Pancreas (tissue), 10 donors: ENCODE results near the gene POLD2. TPM values are rescaled to one million over a fixed set of nuclear protein-coding genes. Genes with fewer than 3 reads are reported as not detected.
A peak's percentile ranks its signal among the peaks of the same experiment; 100 is the strongest.

Source experiments
- ATAC-seq, 4 donors: fragments of 200-7000 bp; cut with Tn5 transposase; one replicate each; pipeline versions ENCODE4 v1.8.0 to v1.9.1; 2020; ENCODE audit warnings: mild to moderate bottlenecking in 4 of 4, moderate library complexity in 4 of 4
- DNase-seq, 6 donors: peaks; one replicate each; pipeline ENCODE4 v3.0.0-alpha.2; 2020
- FAIRE-seq: peaks from 2 replicates; lab custom pipeline; 2012; peaks lifted over from hg19 to GRCh38; lab: Jason Lieb, UNC
- H3K27ac ChIP-seq, 4 donors: fragments of 200-600 bp; sonication (generic); 1 replicate in 3 of 4; 2 replicates in 1 of 4; pipeline versions ENCODE4 v1.5.0 to v1.8.0; 2020
- H3K27me3 ChIP-seq, 4 donors: fragments of 200-600 bp; one replicate each; pipeline ENCODE4 v1.8.0; 2021
- H3K36me3 ChIP-seq, 3 donors: fragments of 200-600 bp; sonication (generic) in 1 of 3; one replicate each; pipeline versions ENCODE4 v1.5.0 to v1.8.0; 2020 to 2021
- H3K4me1 ChIP-seq, 3 donors: fragments of 200-600 bp; one replicate each; pipeline ENCODE4 v1.8.0; 2021
- H3K4me3 ChIP-seq, 4 donors: fragments of 200-600 bp; sonication (generic) in 2 of 4; one replicate each; pipeline versions ENCODE4 v1.5.0 to v1.8.0; 2020 to 2021
- H3K9me3 ChIP-seq, 4 donors: fragments of 200-600 bp; one replicate each; pipeline ENCODE4 v1.8.0; 2021
- WGBS, 2 donors: extraction: QIAGEN DNeasy Blood & Tissue Kit; methylation state at CpG; one replicate each; pipeline ENCODE4 v1.1.7; 2013; 5-methylcytosine and 5-hydroxymethylcytosine counted together
- intact Hi-C, 3 donors: fragments of 100-400 bp; cut with DNase I; formaldehyde crosslinking; loops; one replicate each; pipeline versions ENCODE4 v1.11.1 to v1.14.2; 2022
- polyA plus RNA-seq, 2 donors: library from polyadenylated mRNA; stranded (reverse); fragments of 200-250 nt; gene quantifications; one replicate each; pipeline ENCODE4 v1.2.3, GENCODE V29; 2013
- total RNA-seq, 6 donors: library from RNA; stranded (reverse); fragmentation: NEBNext Ultra II Directional in 4 of 6; extraction: Animal tissue kit (Norgen Biotek cat#: 25700) in 4 of 6; gene quantifications; one replicate each; pipeline versions ENCODE4 v1.2.1 to v1.2.4, GENCODE V29; 2021 to 2023
- TF ChIP-seq, protein P1 (sequence below), 4 donors: fragments of 200-600 bp; sonication (generic) in 3 of 4; IDR thresholded peaks; one replicate each; pipeline versions ENCODE4 v1.5.0 to v1.8.0; 2021; ENCODE audit warnings: antibody characterized with exemption in 4 of 4
- donor health status: healthy with polysubstance abuse.
- donor health status: DM: no; HTN: no; CAD: no; lungs with moderate emphysema.
- donor health status: DM: no; HTN: no; CAD: no.
- donor health status: control.
- donor health status: control.
- donor health status: Bipolar disorder and iron deficiency.
- donor health status: DM: yes; HTN: yes; CAD: no.
- donor health status: DM: no; HTN: no; CAD: no.
- donor health status: DM: no; HTN: no; CAD: no.
- donor health status: DM: yes; HTN: yes; CAD: no.

The POLD2 gene
- total and polyA plus RNA-seq, 8 donors: 40.6 to 86.4 (median 54.7) TPM

DNA sequence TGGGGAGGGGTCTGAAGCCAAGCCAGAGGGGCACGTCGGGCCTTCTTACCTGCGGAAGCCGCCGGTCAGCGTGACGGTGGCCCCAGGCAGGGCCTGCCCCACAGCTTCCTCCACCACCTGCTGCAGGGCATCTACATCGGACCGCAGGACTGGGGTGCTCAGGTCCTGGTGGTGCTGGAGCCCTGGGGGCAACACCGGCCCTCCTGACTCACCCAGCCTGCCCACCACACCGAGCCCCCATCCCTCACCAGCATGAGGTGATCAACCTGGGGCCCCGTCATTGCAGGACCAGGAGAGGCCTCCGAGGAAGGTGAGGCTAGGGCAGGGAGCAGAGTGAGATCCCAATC is 49.0 kb downstream of the POLD2 start:
- WGBS, 2 donors: 89 to 93% methylated on average over 13 of the region's 13 CpGs
- intact Hi-C loops: no loop called here
- FAIRE-seq: no peak
- TF ChIP-seq, protein P1, sequence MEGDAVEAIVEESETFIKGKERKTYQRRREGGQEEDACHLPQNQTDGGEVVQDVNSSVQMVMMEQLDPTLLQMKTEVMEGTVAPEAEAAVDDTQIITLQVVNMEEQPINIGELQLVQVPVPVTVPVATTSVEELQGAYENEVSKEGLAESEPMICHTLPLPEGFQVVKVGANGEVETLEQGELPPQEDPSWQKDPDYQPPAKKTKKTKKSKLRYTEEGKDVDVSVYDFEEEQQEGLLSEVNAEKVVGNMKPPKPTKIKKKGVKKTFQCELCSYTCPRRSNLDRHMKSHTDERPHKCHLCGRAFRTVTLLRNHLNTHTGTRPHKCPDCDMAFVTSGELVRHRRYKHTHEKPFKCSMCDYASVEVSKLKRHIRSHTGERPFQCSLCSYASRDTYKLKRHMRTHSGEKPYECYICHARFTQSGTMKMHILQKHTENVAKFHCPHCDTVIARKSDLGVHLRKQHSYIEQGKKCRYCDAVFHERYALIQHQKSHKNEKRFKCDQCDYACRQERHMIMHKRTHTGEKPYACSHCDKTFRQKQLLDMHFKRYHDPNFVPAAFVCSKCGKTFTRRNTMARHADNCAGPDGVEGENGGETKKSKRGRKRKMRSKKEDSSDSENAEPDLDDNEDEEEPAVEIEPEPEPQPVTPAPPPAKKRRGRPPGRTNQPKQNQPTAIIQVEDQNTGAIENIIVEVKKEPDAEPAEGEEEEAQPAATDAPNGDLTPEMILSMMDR (IDR thresholded peaks at IDR 0.05): no peak
- peak in 2 of 6 donors; percentile 57 to 67 for DNase-seq
- ATAC-seq: peak in 1 of 4 donors; percentile 2
- H3K36me3 ChIP-seq: peaks cover 0 to 29% (median 9%) of the 10 kb centered on the region in 3 donors
- peak overlapping the region in 2 of 4 donors; percentile 30 to 46 for H3K27ac ChIP-seq
- no peaks in the 10 kb centered on the region for H3K27me3 ChIP-seq
- no peaks in the 10 kb centered on the region for H3K9me3 ChIP-seq
- H3K4me3 ChIP-seq: no peak overlapping the region
- no peaks in the 10 kb centered on the region for H3K4me1 ChIP-seq

DNA sequence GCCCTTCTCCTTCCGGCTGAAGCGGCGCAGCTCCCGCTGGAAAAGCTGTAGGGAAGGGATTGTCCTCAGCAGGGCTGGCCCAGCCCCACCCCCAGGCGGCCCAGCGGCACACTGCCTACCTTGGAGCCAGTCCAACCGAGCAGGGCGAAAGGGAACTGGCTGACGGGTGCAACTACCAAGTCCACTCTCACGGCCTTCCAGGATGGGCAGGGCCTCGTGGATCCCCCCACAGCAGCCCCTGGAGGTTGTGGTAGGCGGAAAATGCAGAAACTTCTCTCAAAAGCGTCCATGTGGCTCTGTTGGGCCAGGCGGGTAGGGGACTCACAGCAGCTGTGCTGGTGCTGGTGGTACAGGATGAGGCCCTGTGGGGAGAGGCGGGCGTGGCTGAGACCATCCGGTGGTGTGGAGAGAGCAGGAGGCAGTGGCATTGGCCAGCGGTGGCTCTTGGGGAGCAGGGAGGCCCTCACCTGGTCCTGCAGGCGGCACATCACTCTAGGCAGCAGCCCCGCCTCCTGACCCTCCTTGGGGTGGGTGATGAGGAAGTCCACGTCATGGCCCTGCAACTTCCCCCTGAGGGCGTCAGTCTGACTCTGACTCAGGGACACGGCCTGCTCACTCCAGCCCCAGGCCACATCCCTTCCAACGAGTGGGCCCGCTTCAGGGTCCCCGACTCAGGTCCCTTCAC is 49.5 kb downstream of the POLD2 start:
- WGBS, 2 donors: 70 to 77% methylated on average over 26 of the region's 26 CpGs

DNA sequence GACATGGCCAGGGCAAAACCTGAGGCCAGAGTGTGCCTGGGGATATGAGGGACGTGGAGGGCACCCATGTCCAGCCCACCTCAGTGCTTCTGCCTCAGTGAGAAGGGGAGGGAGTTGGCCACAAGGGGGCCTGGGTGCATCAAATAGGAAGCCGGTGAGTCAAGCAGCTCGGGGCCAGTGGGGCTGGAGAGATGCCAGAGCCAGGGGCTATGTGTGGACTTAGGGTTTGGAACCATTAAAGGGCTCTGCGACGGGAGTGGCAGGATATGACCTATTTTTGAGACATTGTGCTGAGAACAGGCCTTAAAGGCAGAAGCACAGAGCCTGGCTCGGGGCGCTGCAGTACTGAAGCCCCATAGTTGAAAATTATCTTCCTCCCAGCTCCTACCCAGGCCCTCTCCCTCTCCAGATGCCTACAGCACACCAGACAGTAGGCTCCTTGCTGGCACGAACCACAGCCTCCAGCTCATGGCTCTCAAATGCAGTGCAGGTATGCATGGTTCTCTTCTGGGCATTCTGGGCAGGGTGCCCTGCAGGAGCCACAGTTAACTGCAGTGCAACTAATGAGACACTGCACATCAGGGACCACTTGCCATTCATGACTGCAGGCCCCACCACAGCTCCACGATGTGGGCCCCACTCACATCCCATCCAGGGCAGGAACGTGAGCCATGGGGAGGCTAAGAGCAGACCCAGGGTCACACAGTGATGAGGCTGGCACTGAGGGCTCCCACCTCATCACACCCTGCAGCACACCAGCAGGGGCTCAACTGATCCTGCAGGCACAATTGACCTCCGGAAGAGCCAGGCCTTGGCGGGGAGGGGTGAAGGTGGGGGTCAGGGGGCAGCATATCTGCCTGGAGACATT is 50.8 kb downstream of the POLD2 start:
- DNase-seq: peak in 4 of 6 donors; percentile 40 to 79 (median 59)
- H3K4me1 ChIP-seq: no peaks in the 10 kb centered on the region
- ATAC-seq: peak; percentile 10 to 45 (median 18)
- TF ChIP-seq, protein P1 (IDR thresholded peaks at IDR 0.05): peak in 2 of 4 donors; percentile 20 to 27
- H3K9me3 ChIP-seq: no peaks in the 10 kb centered on the region
- FAIRE-seq: no peak
- no peaks in the 10 kb centered on the region for H3K27me3 ChIP-seq
- intact Hi-C loops: no loop called here
- no peak overlapping the region for H3K27ac ChIP-seq
- WGBS, 2 donors: 67 to 68% methylated on average over 12 of the region's 12 CpGs
- H3K4me3 ChIP-seq: no peak overlapping the region
- H3K36me3 ChIP-seq: peaks cover 0 to 12% (median 9%) of the 10 kb centered on the region in 3 donors

More for the DNA sequence above, 49.5 kb downstream of the POLD2 start:
- FAIRE-seq (no peak), ATAC-seq (peak; percentile 13 to 77 (median 69)), DNase-seq (peak in 5 of 6 donors; percentile 67 to 86 (median 72))
- TF ChIP-seq, protein P1 (IDR thresholded peaks at IDR 0.05): no peak
- peak overlapping the region in 2 of 4 donors; percentile 30 to 46 for H3K27ac ChIP-seq
- no peaks in the 10 kb centered on the region for H3K9me3 ChIP-seq
- intact Hi-C loops: no loop called here
- H3K4me1 ChIP-seq: no peaks in the 10 kb centered on the region
- no peaks in the 10 kb centered on the region for H3K27me3 ChIP-seq
- H3K36me3 ChIP-seq: peaks cover 0 to 24% (median 9%) of the 10 kb centered on the region in 3 donors
- no peak overlapping the region for H3K4me3 ChIP-seq

DNA sequence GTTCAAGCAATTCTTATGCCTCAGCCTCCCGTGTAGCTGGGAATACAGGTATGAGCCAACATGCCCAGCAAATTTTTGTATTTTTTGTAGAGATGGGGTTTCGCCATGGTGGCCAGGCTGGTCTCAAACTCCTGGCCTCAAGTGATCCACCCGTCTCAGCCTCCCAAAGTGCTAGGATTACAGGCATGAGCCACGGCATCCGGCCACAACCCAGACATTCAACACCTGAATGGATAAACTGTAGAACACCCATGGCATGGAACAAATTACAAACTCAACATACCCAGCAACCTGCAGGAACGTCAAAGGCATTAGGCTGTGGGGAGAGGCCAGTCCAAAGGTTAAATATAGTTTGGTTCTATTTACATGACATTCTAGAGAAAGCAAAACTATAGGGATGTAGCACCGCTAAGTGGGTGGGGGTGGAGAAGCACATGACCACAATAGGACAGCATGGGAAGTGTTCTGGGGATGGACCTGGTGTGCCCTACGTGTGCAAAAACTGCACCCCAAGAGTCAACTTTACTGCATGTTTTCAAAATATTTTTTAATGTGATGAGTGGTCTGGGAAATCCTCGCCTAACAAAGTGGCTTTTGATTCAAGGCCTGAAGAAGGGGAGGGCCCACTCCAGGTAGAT is 51.5 kb downstream of the POLD2 start:
- TF ChIP-seq, protein P1 (IDR thresholded peaks at IDR 0.05): no peak
- Histone ChIP-seq H3K9me3 (no peaks in the 10 kb centered on the region), H3K4me3 (no peak overlapping the region), H3K27ac (no peak overlapping the region), H3K4me1 (no peaks in the 10 kb centered on the region), H3K36me3 (peaks cover 0 to 9% (median 9%) of the 10 kb centered on the region in 3 donors), H3K27me3 (no peaks in the 10 kb centered on the region)
- intact Hi-C loops: no loop called here
- ATAC-seq (no peak), FAIRE-seq (no peak), DNase-seq (peak in 1 of 6 donors; percentile 15)
- WGBS, 2 donors: 78 to 81% methylated on average over 9 of the region's 9 CpGs
